Endothelial cell of umbilical vein (primary cell): ENCODE results near the gene SRP14.

ENCODE experiments used
- CTCF ChIP-seq, 2 donors: IDR thresholded peaks; 1 replicate in 1 of 2; 2 replicates in 1 of 2; pipeline ENCODE4 v1.5.1; 2011; ENCODE audit warnings: low read length in 2 of 2, mild to moderate bottlenecking in 2 of 2, moderate library complexity in 2 of 2, control low read depth in 1 of 2, inconsistent platforms in 1 of 2, low read depth in 1 of 2; ENCODE audit not compliant: insufficient read depth in 1 of 2; ENCODE audit errors: extremely low read depth in 1 of 2
- EZH2 ChIP-seq: IDR thresholded peaks from 2 replicates; pipeline ENCODE4 v1.6.1; 2012; ENCODE audit warnings: borderline replicate concordance, low read depth, mild to moderate bottlenecking, moderate library complexity, low read length, inconsistent platforms; ENCODE audit not compliant: severe bottlenecking
- JUN ChIP-seq: IDR thresholded peaks from 2 replicates; pipeline ENCODE4 v1.6.1; 2011; ENCODE audit warnings: borderline replicate concordance, low read depth; ENCODE audit not compliant: insufficient read length, insufficient read depth
- POLR2A ChIP-seq: IDR thresholded peaks from 2 replicates; pipeline ENCODE4 v1.6.1; 2012; ENCODE audit warnings: low read depth, mild to moderate bottlenecking, control low read depth, low read length
- POLR2AphosphoS5 ChIP-seq: IDR thresholded peaks from 2 replicates; pipeline ENCODE4 v1.6.1; 2012; ENCODE audit warnings: low read depth, mild to moderate bottlenecking, control low read depth, low read length, moderate library complexity; ENCODE audit not compliant: insufficient read depth

- peak; percentile 24 for TF ChIP-seq POLR2A
- TF ChIP-seq CTCF (IDR thresholded peaks at IDR 0.05; ENCODE audit: extremely low read depth in 1 of 2, insufficient read depth in 1 of 2, low read depth in 1 of 2, low read length in 2 of 2): no peak
- no peak for TF ChIP-seq EZH2
- no peak for TF ChIP-seq POLR2AphosphoS5
- TF ChIP-seq JUN: no peak
Observed at GRCh38 chr15:40034186-40034946, 4.6 kb downstream of the SRP14 start.
